ENCODE measurements around the gene ANKRD7. TPM values are rescaled to one million over a fixed set of nuclear protein-coding genes. Genes with fewer than 3 reads are reported as not detected.

Gene ANKRD7
- total RNA-seq, 4 donors from 2014 or later, result 4.8 TPM; not detected in 3

DNA sequence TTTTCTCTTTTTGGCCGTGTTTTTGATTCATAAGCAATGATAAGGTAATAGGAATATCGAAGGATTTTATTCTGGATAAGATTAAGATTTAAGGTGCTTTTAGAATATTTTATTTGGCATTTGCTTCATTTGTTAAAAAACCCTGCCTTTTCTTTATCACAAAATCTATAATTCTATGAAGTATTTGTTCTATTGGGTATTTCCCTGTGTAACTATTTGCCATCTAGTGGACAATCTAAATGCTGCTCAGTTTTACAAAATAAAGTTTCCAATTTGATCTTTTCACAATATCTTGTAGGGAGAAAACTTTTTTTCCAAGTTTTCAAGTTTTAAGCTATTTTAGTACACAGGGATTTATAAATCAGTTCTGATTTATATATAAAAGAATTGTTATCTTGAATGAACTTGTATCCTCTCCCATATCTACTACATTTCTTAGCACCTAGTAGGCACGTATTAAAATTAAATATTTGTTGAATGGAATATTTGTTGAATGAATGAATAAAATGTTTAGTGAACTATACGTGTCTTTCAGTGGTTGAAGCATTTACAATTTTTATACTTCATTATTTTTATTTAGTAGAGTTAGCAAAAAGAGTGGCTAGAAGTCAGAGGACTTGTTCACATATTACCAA is 26.5 kb downstream of the ANKRD7 start:
- TF ChIP-seq POLR2A (IDR thresholded peaks at IDR 0.05), result no peak
- TF ChIP-seq, protein P1, sequence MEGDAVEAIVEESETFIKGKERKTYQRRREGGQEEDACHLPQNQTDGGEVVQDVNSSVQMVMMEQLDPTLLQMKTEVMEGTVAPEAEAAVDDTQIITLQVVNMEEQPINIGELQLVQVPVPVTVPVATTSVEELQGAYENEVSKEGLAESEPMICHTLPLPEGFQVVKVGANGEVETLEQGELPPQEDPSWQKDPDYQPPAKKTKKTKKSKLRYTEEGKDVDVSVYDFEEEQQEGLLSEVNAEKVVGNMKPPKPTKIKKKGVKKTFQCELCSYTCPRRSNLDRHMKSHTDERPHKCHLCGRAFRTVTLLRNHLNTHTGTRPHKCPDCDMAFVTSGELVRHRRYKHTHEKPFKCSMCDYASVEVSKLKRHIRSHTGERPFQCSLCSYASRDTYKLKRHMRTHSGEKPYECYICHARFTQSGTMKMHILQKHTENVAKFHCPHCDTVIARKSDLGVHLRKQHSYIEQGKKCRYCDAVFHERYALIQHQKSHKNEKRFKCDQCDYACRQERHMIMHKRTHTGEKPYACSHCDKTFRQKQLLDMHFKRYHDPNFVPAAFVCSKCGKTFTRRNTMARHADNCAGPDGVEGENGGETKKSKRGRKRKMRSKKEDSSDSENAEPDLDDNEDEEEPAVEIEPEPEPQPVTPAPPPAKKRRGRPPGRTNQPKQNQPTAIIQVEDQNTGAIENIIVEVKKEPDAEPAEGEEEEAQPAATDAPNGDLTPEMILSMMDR (IDR thresholded peaks at IDR 0.05), result no peak
- Histone ChIP-seq H3K4me3 (no peak overlapping the region), H3K36me3 (no peaks in the 10 kb centered on the region), H3K27ac (no peak overlapping the region), H3K27me3 (no peaks in the 10 kb centered on the region), H3K9me3 (no peaks in the 10 kb centered on the region), H3K4me1 (no peaks in the 10 kb centered on the region)
- no peak for DNase-seq
- intact Hi-C loops (cut with DNase I; ENCODE audit: low total_unique reads), result no loop called here

DNA sequence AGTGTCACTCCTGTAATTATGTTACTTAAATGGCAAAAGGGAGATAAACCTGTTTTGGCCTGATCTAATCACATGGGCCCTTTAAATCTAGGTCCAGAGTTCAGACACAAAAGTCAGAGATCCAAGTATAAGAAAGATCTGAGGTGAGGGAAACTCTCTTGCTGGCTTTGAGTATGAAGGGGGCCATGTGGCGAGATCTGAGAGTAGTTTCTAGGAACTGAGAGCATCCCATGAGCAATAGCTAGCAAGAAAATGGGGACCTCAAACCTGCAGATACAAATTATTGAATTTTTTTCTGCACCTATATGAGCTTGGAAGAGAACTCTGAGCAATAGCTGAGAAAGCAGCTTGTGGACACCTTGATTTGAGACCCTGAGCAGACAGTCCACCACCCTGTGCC is 27.6 kb downstream of the ANKRD7 start:
- no peak overlapping the region for H3K4me3 ChIP-seq
- intact Hi-C loops (cut with DNase I; ENCODE audit: low total_unique reads), result no loop called here
- no peak for TF ChIP-seq POLR2A (IDR thresholded peaks at IDR 0.05)
- TF ChIP-seq, protein P1 (IDR thresholded peaks at IDR 0.05), result no peak
- H3K4me1 ChIP-seq, result no peaks in the 10 kb centered on the region
- no peak overlapping the region for H3K27ac ChIP-seq
- H3K27me3 ChIP-seq, result no peaks in the 10 kb centered on the region
- DNase-seq, result no peak
- no peaks in the 10 kb centered on the region for H3K36me3 ChIP-seq
- no peaks in the 10 kb centered on the region for H3K9me3 ChIP-seq

DNA sequence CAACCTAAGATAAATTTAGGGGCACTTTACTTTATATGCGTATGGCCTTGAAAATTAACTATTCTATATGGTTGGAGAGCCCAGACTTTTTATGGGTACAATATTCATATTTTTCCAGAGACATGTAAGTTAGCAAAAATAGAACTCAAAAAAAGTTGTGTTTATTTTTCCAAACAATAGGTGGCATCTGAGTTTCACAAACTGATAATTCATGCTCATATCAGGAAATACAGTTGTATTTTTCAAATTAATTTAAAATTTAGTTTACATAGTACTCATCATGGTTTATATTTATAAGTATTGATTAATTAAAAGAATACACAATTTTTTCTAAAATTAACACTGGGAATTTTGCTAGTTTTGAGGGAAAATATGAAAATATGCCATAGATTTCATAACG is 34.6 kb downstream of the ANKRD7 start:
- intact Hi-C loops (cut with DNase I; ENCODE audit: low total_unique reads), result no loop called here
- DNase-seq, result no peak
- Histone ChIP-seq H3K27ac (no peak overlapping the region), H3K36me3 (no peaks in the 10 kb centered on the region), H3K9me3 (no peaks in the 10 kb centered on the region), H3K4me3 (no peak overlapping the region), H3K27me3 (no peaks in the 10 kb centered on the region), H3K4me1 (no peaks in the 10 kb centered on the region)
- TF ChIP-seq, protein P1 (IDR thresholded peaks at IDR 0.05), result no peak
- no peak for TF ChIP-seq POLR2A (IDR thresholded peaks at IDR 0.05)

DNA sequence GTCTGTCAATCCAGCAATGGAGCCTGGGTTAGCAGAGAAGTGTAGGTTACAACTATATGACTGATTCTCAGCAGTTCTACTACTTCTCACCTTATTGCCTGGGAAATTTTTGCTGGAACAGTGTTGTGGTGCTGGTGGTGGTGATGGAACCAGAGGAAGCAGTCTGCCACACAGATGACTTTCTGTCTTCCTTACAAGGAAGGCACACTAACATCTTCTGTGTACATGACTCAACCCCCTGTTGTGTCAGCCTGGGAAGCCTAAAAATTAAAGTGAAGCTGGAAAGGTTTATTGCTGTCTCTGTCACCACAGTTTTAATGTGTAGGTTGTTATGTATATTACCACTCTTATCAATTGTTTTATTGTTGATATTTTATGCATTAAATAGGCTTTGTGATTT is 40.3 kb downstream of the ANKRD7 start:
- TF ChIP-seq, protein P1 (IDR thresholded peaks at IDR 0.05), result no peak
- no peak for TF ChIP-seq POLR2A (IDR thresholded peaks at IDR 0.05)
- no peak overlapping the region for H3K27ac ChIP-seq

DNA sequence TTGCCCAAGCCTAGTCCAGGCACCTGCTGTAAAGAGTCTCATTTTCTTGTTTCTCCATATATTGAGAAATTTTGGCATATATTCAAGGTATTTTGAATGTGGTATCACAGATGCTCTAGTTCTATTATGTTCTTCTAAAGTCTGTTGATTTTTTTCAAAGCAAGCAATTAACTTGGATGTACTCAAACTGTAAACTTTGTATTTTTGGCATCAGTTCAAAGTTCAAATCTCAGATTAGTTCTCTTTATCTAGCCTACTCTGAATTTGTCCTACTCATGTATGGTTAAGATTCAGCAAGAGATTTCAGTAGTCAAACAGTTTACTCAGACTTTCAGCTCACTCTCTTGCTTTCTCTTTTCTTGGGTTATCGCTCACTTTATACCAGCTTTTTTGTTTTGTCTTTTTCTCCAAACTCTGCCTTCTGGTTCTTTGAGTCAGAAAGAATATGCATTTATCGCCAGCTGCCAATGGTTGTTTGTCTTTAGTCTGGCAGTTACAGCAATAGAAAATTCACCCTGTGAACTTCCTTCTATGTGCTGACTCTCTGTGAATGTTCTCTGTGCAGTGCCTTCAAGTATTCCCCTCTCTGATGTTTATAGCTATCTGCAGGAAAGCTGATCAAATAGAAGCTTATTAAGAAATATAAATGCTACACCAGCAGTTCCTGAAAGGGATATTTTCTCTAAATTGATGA is 56.0 kb downstream of the ANKRD7 start:
- Histone ChIP-seq H3K4me3 (no peak overlapping the region), H3K4me1 (no peaks in the 10 kb centered on the region), H3K27me3 (no peaks in the 10 kb centered on the region), H3K36me3 (no peaks in the 10 kb centered on the region), H3K27ac (no peak overlapping the region), H3K9me3 (no peaks in the 10 kb centered on the region)
- no peak for TF ChIP-seq POLR2A (IDR thresholded peaks at IDR 0.05)
- TF ChIP-seq, protein P1 (IDR thresholded peaks at IDR 0.05), result no peak
- DNase-seq, result no peak
- intact Hi-C loops (cut with DNase I; ENCODE audit: low total_unique reads), result no loop called here

More for the DNA sequence above, 40.3 kb downstream of the ANKRD7 start:
- intact Hi-C loops (cut with DNase I; ENCODE audit: low total_unique reads), result no loop called here
- Histone ChIP-seq H3K27me3 (no peaks in the 10 kb centered on the region), H3K9me3 (no peaks in the 10 kb centered on the region), H3K4me3 (no peak overlapping the region), H3K4me1 (no peaks in the 10 kb centered on the region), H3K36me3 (no peaks in the 10 kb centered on the region)
- no peak for DNase-seq
